ENCODE data around the gene FGF18. TPM values are rescaled to one million over a fixed set of nuclear protein-coding genes. Genes with fewer than 3 reads are reported as not detected.
"Not testable (repeated sequence)": the region's sequence is repeated elsewhere in the genome, so short reads cannot be mapped to it uniquely, and the experiment has no call there.

Gene FGF18
- total and polyA plus RNA-seq, 7 donors: 0.28 to 3.0 (median 0.48) TPM; not detected in 3

- no peak for DNase-seq
- H3K4me3 ChIP-seq: no peak overlapping the region
- H3K36me3 ChIP-seq: no peaks in the 10 kb centered on the region
- peak overlapping the region; percentile 70 to 80 (median 74) for H3K27ac ChIP-seq
- intact Hi-C loops (cut with DNase I): no loop called here
- no peak for TF ChIP-seq POLR2A (IDR thresholded peaks at IDR 0.05)
- TF ChIP-seq POLR2AphosphoS5 (IDR thresholded peaks at IDR 0.05): no peak
- no peak for TF ChIP-seq EP300 (IDR thresholded peaks at IDR 0.05)
- TF ChIP-seq CTCF (IDR thresholded peaks at IDR 0.05): no peak
- no peaks in the 10 kb centered on the region for H3K9me3 ChIP-seq
- no peaks in the 10 kb centered on the region for H3K27me3 ChIP-seq
- H3K4me1 ChIP-seq: peaks cover 0 to 24% (median 18%) of the 10 kb centered on the region in 4 donors
- WGBS, 2 donors: 88% methylated on average over 14 of the region's 14 CpGs
Measured at GRCh38 chr5:171493646-171494393, 74.4 kb downstream of the FGF18 start.

GRCh38 chr5:171494452-171495121 lies 75.1 kb downstream of the FGF18 start:
- H3K4me1 ChIP-seq: peaks cover 0 to 24% (median 18%) of the 10 kb centered on the region in 4 donors
- peak overlapping the region in 1 of 4 donors; percentile 0 for H3K4me3 ChIP-seq
- DNase-seq: peak; percentile 82
- H3K9me3 ChIP-seq: no peaks in the 10 kb centered on the region
- TF ChIP-seq EP300 (IDR thresholded peaks at IDR 0.05) (peak in 1 of 4 donors; percentile 36), POLR2AphosphoS5 (IDR thresholded peaks at IDR 0.05) (peak in 2 of 4 donors; percentile 3 to 19), POLR2A (IDR thresholded peaks at IDR 0.05) (no peak)
- no peaks in the 10 kb centered on the region for H3K27me3 ChIP-seq
- no peaks in the 10 kb centered on the region for H3K36me3 ChIP-seq
- WGBS, 2 donors: 36 to 51% methylated on average over 17 of the region's 17 CpGs
- intact Hi-C loops (cut with DNase I): no loop called here
- H3K27ac ChIP-seq: peak overlapping the region; percentile 70 to 80 (median 74)

- Histone ChIP-seq H3K9me3 (no peaks in the 10 kb centered on the region), H3K36me3 (no peaks in the 10 kb centered on the region), H3K27me3 (no peaks in the 10 kb centered on the region), H3K4me3 (no peak overlapping the region), H3K4me1 (peaks cover 0 to 24% (median 18%) of the 10 kb centered on the region in 4 donors), H3K27ac (peak overlapping the region; percentile 70 to 80 (median 74))
- no peak for DNase-seq
- 64 to 71% methylated on average over 5 of the region's 5 CpGs for WGBS, 2 donors
- intact Hi-C loops (cut with DNase I): no loop called here
- TF ChIP-seq CTCF (IDR thresholded peaks at IDR 0.05): no peak
- no peak for TF ChIP-seq EP300 (IDR thresholded peaks at IDR 0.05)
- no peak for TF ChIP-seq POLR2AphosphoS5 (IDR thresholded peaks at IDR 0.05)
- TF ChIP-seq POLR2A (IDR thresholded peaks at IDR 0.05): no peak
Measured at GRCh38 chr5:171495122-171495700, 75.8 kb downstream of the FGF18 start.

GRCh38 chr5:171496456-171496855 lies 77.0 kb downstream of the FGF18 start:
- Histone ChIP-seq H3K4me3 (no peak overlapping the region), H3K4me1 (peaks cover 0 to 24% (median 18%) of the 10 kb centered on the region in 4 donors), H3K27ac (no peak overlapping the region), H3K36me3 (no peaks in the 10 kb centered on the region), H3K27me3 (no peaks in the 10 kb centered on the region), H3K9me3 (no peaks in the 10 kb centered on the region)
- no peak for DNase-seq
- TF ChIP-seq POLR2A (IDR thresholded peaks at IDR 0.05): no peak
- TF ChIP-seq CTCF (IDR thresholded peaks at IDR 0.05): no peak
- TF ChIP-seq EP300 (IDR thresholded peaks at IDR 0.05): no peak
- TF ChIP-seq POLR2AphosphoS5 (IDR thresholded peaks at IDR 0.05): no peak
- intact Hi-C loops (cut with DNase I): no loop called here
- WGBS, 2 donors: 82 to 85% methylated on average over 3 of the region's 3 CpGs

GRCh38 chr5:171497494-171497893 lies 78.0 kb downstream of the FGF18 start:
- DNase-seq; H3K27ac ChIP-seq; intact Hi-C loops (cut with DNase I); H3K27me3 ChIP-seq; H3K4me3 ChIP-seq; H3K9me3 ChIP-seq; H3K36me3 ChIP-seq: not testable (repeated sequence)
- H3K4me1 ChIP-seq: peaks cover 0 to 24% (median 18%) of the 10 kb centered on the region in 4 donors
- WGBS, 2 donors: 86 to 97% methylated on average over 4 of the region's 4 CpGs

Measured in sigmoid colon (tissue), 7 donors.